ENCODE data around the gene LYPD6B.

DNA sequence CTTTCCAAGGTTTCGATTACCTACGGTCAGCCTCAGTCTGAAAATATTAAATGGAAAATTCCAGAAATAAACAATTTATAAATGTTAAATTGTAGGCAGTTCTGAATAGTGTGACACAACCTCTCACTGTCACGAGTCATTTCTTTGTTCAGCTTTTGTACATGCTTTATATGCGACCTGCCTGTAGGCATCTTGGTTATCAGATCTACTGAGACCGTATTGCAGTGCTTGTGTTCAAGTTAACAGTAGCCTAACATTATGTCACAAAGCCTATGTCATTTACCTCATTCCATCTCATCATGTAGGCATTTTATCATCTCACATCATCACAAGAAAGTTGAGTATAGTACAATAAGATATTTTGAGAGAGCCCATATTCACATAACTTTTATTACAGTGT, 77.3 kb downstream of the LYPD6B start:
- TF ChIP-seq, protein P1, sequence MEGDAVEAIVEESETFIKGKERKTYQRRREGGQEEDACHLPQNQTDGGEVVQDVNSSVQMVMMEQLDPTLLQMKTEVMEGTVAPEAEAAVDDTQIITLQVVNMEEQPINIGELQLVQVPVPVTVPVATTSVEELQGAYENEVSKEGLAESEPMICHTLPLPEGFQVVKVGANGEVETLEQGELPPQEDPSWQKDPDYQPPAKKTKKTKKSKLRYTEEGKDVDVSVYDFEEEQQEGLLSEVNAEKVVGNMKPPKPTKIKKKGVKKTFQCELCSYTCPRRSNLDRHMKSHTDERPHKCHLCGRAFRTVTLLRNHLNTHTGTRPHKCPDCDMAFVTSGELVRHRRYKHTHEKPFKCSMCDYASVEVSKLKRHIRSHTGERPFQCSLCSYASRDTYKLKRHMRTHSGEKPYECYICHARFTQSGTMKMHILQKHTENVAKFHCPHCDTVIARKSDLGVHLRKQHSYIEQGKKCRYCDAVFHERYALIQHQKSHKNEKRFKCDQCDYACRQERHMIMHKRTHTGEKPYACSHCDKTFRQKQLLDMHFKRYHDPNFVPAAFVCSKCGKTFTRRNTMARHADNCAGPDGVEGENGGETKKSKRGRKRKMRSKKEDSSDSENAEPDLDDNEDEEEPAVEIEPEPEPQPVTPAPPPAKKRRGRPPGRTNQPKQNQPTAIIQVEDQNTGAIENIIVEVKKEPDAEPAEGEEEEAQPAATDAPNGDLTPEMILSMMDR (IDR thresholded peaks at IDR 0.05) = no peak
- TF ChIP-seq POLR2A (IDR thresholded peaks at IDR 0.05) = no peak

All from lower leg skin (tissue), 3 donors.